M059J (cell line): Measurements from ENCODE around the gene SHISA5. TPM values are rescaled to one million over a fixed set of nuclear protein-coding genes. Genes with fewer than 3 reads are reported as not detected.

ENCODE experiments used
- DNase-seq: peaks from one replicate; pipeline ENCODE4 v3.0.0-alpha.2; 2012; ENCODE audit warnings: low read depth
- total RNA-seq: library from RNA; depleted of rRNA; stranded (reverse); fragments of >200 nt; shearing (Covaris generic); gene quantifications from 2 replicates; pipeline ENCODE4 v1.2.3, GENCODE V29; 2014

The SHISA5 gene
- total RNA-seq, 1 experiment from 2014 or later: 311 TPM

- DNase-seq: no peak
Measured at GRCh38 chr3:48431224-48432029, 72.5 kb downstream of the SHISA5 start.

- DNase-seq: no peak
Measured at GRCh38 chr3:48430708-48431101, 73.3 kb downstream of the SHISA5 start.

GRCh38 chr3:48429960-48430707 is 73.8 kb downstream of the SHISA5 start, which contains the start of gene PLXNB1:
Gene PLXNB1 (minus strand): TSS chr3:48430086. CDS start chr3:48424611, 5,475 bp downstream.
- peak; percentile 64 for DNase-seq

GRCh38 chr3:48429317-48429959 is 74.5 kb downstream of the SHISA5 start:
- DNase-seq: peak; percentile 43

- DNase-seq: no peak
Measured at GRCh38 chr3:48428572-48429316, 75.2 kb downstream of the SHISA5 start.

- no peak for DNase-seq
Measured at GRCh38 chr3:48428088-48428571, 75.8 kb downstream of the SHISA5 start.

- DNase-seq: no peak
Measured at GRCh38 chr3:48427630-48427962, 76.4 kb downstream of the SHISA5 start.

GRCh38 chr3:48426944-48427629 is 76.9 kb downstream of the SHISA5 start:
- no peak for DNase-seq

- DNase-seq: no peak
Measured at GRCh38 chr3:48426401-48426909, 77.5 kb downstream of the SHISA5 start.

GRCh38 chr3:48425281-48425812 is 78.6 kb downstream of the SHISA5 start:
- DNase-seq: no peak

GRCh38 chr3:48423883-48424695 is 79.9 kb downstream of the SHISA5 start:
- no peak for DNase-seq

GRCh38 chr3:48423241-48423882 is 80.6 kb downstream of the SHISA5 start:
- no peak for DNase-seq

GRCh38 chr3:48422681-48423080 is 81.3 kb downstream of the SHISA5 start:
- no peak for DNase-seq

- DNase-seq: no peak
Measured at GRCh38 chr3:48422272-48422671, 81.7 kb downstream of the SHISA5 start.

GRCh38 chr3:48420561-48420960 is 83.4 kb downstream of the SHISA5 start:
- DNase-seq: no peak

- DNase-seq: no peak
Measured at GRCh38 chr3:48419597-48419996, 84.4 kb downstream of the SHISA5 start.

GRCh38 chr3:48419149-48419548 is 84.8 kb downstream of the SHISA5 start:
- no peak for DNase-seq

GRCh38 chr3:48418651-48419050 is 85.3 kb downstream of the SHISA5 start:
- DNase-seq: no peak

GRCh38 chr3:48418140-48418539 is 85.8 kb downstream of the SHISA5 start:
- DNase-seq: no peak
